ENCODE results near the gene HTR3E. TPM values are rescaled to one million over a fixed set of nuclear protein-coding genes. Genes with fewer than 3 reads are reported as not detected.

Gene HTR3E
- total RNA-seq, 1 experiment from 2014 or later = not detected

- CTCF ChIA-PET = interaction anchor here (0.5 kb wide), 1 partner anchor 178 kb away, joined by 20 read pairs; no protein-coding TSS in a partner anchor
- Histone ChIP-seq H3K27ac (no peak overlapping the region), H3K27me3 (ENCODE audit: insufficient read depth, low read depth) (peaks cover 13% of the 10 kb centered on the region; the same call in 1 of the 2 replicates), H3K4me2 (no peak overlapping the region), H3K79me2 (ENCODE audit: low read depth) (no peaks in the 10 kb centered on the region), H3K9me2 (ENCODE audit: insufficient read depth) (no peaks in the 10 kb centered on the region), H3K36me3 (ENCODE audit: low read depth) (no peaks in the 10 kb centered on the region), H3K4me3 (no peak overlapping the region), H3F3A (ENCODE audit: insufficient read depth, low read depth) (no peaks in the 10 kb centered on the region), H2AFZ (no peak overlapping the region), H3K4me1 (replicated peaks; ENCODE audit: insufficient read depth) (no peaks in the 10 kb centered on the region), H3K9me3 (ENCODE audit: insufficient read depth, low read depth) (peaks cover 10% of the 10 kb centered on the region; the same call in 1 of the 2 replicates), H4K20me1 (ENCODE audit: insufficient read depth) (no peaks in the 10 kb centered on the region)
- TF ChIP-seq CTCF (conservative IDR thresholded peaks at IDR 0.05) (no peak), EZH2 (IDR thresholded peaks at IDR 0.05; ENCODE audit: low read depth) (no peak)
- POLR2A ChIA-PET (ENCODE audit: unreplicated experiment) = no interaction called here
- no TSS peak for BruUV-seq (replicated peaks)
- intact Hi-C loops (cut with micrococcal nuclease; ENCODE audit: unreplicated experiment) = no loop called here
- no peak for DNase-seq
Measured at GRCh38 chr3:184073621-184074020, 23.2 kb upstream of the HTR3E start.

- no peaks in the 10 kb centered on the region for H3K79me2 ChIP-seq (ENCODE audit: low read depth)
- peaks cover 13% of the 10 kb centered on the region; the same call in 1 of the 2 replicates for H3K27me3 ChIP-seq (ENCODE audit: insufficient read depth, low read depth)
- no peak overlapping the region for H3K27ac ChIP-seq
- intact Hi-C loops (cut with micrococcal nuclease; ENCODE audit: unreplicated experiment) = no loop called here
- H3K9me3 ChIP-seq (ENCODE audit: insufficient read depth, low read depth) = peaks cover 5% of the 10 kb centered on the region; the same call in 1 of the 2 replicates
- no peaks in the 10 kb centered on the region for H4K20me1 ChIP-seq (ENCODE audit: insufficient read depth)
- ChIA-PET POLR2A (ENCODE audit: unreplicated experiment) (no interaction called here), CTCF (no interaction called here)
- no peak overlapping the region for H3K4me3 ChIP-seq
- no peaks in the 10 kb centered on the region for H3K36me3 ChIP-seq (ENCODE audit: low read depth)
- TF ChIP-seq EZH2 (IDR thresholded peaks at IDR 0.05; ENCODE audit: low read depth) (no peak), CTCF (conservative IDR thresholded peaks at IDR 0.05) (no peak)
- H3K9me2 ChIP-seq (ENCODE audit: insufficient read depth) = no peaks in the 10 kb centered on the region
- DNase-seq = no peak
- no TSS peak for BruUV-seq (replicated peaks)
- H3F3A ChIP-seq (ENCODE audit: insufficient read depth, low read depth) = peaks cover 6% of the 10 kb centered on the region; the same call in 1 of the 2 replicates
- no peak overlapping the region for H2AFZ ChIP-seq
- H3K4me1 ChIP-seq (replicated peaks; ENCODE audit: insufficient read depth) = no peaks in the 10 kb centered on the region; the same call in 1 of the 2 replicates
- no peak overlapping the region for H3K4me2 ChIP-seq
Measured at GRCh38 chr3:184075901-184076300, 21.0 kb upstream of the HTR3E start.

GRCh38 chr3:184077881-184078280, 19.0 kb upstream of the HTR3E start:
- no TSS peak for BruUV-seq (replicated peaks)
- POLR2A ChIA-PET (ENCODE audit: unreplicated experiment) = no interaction called here
- Histone ChIP-seq H3K36me3 (ENCODE audit: low read depth) (no peaks in the 10 kb centered on the region), H3K4me3 (no peak overlapping the region), H3K4me1 (replicated peaks; ENCODE audit: insufficient read depth) (no peaks in the 10 kb centered on the region; the same call in 1 of the 2 replicates), H3K27ac (no peak overlapping the region), H3K9me3 (ENCODE audit: insufficient read depth, low read depth) (no peaks in the 10 kb centered on the region; the same call in 1 of the 2 replicates), H4K20me1 (ENCODE audit: insufficient read depth) (no peaks in the 10 kb centered on the region), H3F3A (ENCODE audit: insufficient read depth, low read depth) (peaks cover 6% of the 10 kb centered on the region; the same call in 1 of the 2 replicates), H3K4me2 (no peak overlapping the region), H3K9me2 (ENCODE audit: insufficient read depth) (no peaks in the 10 kb centered on the region), H3K27me3 (ENCODE audit: insufficient read depth, low read depth) (peaks cover 12% of the 10 kb centered on the region; the same call in 1 of the 2 replicates), H3K79me2 (ENCODE audit: low read depth) (no peaks in the 10 kb centered on the region), H2AFZ (no peak overlapping the region; the same call in 1 of the 2 replicates)
- CTCF ChIA-PET = no interaction called here
- no peak for DNase-seq
- TF ChIP-seq CTCF (conservative IDR thresholded peaks at IDR 0.05) (no peak), EZH2 (IDR thresholded peaks at IDR 0.05; ENCODE audit: low read depth) (no peak)
- intact Hi-C loops (cut with micrococcal nuclease; ENCODE audit: unreplicated experiment) = no loop called here

All from PC-9 (cell line).